ENCODE data around the gene XAB2. TPM values are rescaled to one million over a fixed set of nuclear protein-coding genes. Genes with fewer than 3 reads are reported as not detected.

XAB2 gene
- total and polyA plus RNA-seq, 2 donors (not counting 3 experiments of a cell fraction or from before 2014, with no cell fraction given), result 37.3 to 47.6 TPM

GRCh38 chr19:7665076-7665475 lies 35.7 kb upstream of the XAB2 start:
- BruUV-seq (replicated peaks), result no TSS peak
- ChIA-PET CTCF (interaction anchor here (1.0 kb wide), 1 partner anchor 16 kb away, joined by 3 read pairs; the partner anchor contains the start of gene TRAPPC5), POLR2A (no interaction called here)
- H3K4me2 ChIP-seq (ENCODE audit: insufficient read depth, low read length), result no peak overlapping the region
- no peaks in the 10 kb centered on the region for H4K20me1 ChIP-seq (replicated peaks; ENCODE audit: control insufficient read depth, extremely low read depth, insufficient read depth, low read length)
- H3K9me3 ChIP-seq (replicated peaks; ENCODE audit: control insufficient read depth, insufficient read depth, low read length), result no peaks in the 10 kb centered on the region
- intact Hi-C loops (cut with micrococcal nuclease) (no loop called here), dilution Hi-C loops (cut with MboI; ENCODE audit: extremely low pct_ligation_motif_present, low sequenced_read_pairs) (no loop called here)
- no peaks in the 10 kb centered on the region for H3K9me1 ChIP-seq (replicated peaks; ENCODE audit: control insufficient read depth, extremely low read depth, insufficient read depth, low read length)
- no peak for DNase-seq (ENCODE audit: low read depth, low spot score)
- no peak for FAIRE-seq
- no peaks in the 10 kb centered on the region for H3K4me1 ChIP-seq (ENCODE audit: control insufficient read depth, extremely low read depth, insufficient read depth, low read length)
- H3K4me3 ChIP-seq (replicated peaks in 1 of 3; ENCODE audit: insufficient read depth in 1 of 3, low read depth in 1 of 3, low read length in 3 of 3), result no peak overlapping the region
- TF ChIP-seq MYC (IDR thresholded peaks at IDR 0.05; ENCODE audit: low read depth, low read length) (no peak), GATA2 (IDR thresholded peaks at IDR 0.05; ENCODE audit: insufficient read depth, insufficient read length, low read depth, low read length) (no peak), CTCF (IDR thresholded peaks at IDR 0.05; ENCODE audit: extremely low read depth in 1 of 2, insufficient read depth in 1 of 2, low read depth in 1 of 2, low read length in 2 of 2) (no peak), EZH2 (IDR thresholded peaks at IDR 0.05; ENCODE audit: borderline replicate concordance, low read depth, low read length, severe bottlenecking) (no peak), FOS (IDR thresholded peaks at IDR 0.05; ENCODE audit: borderline replicate concordance, insufficient read depth, low read length) (no peak), POLR2AphosphoS5 (IDR thresholded peaks at IDR 0.05; ENCODE audit: insufficient read depth, low read depth, low read length) (no peak), JUN (IDR thresholded peaks at IDR 0.05; ENCODE audit: borderline replicate concordance, insufficient read depth, insufficient read length, low read depth) (no peak), POLR2A (IDR thresholded peaks at IDR 0.05; ENCODE audit: low read depth, low read length) (no peak), MAX (IDR thresholded peaks at IDR 0.05; ENCODE audit: insufficient read depth, insufficient read length) (no peak)
- no peaks in the 10 kb centered on the region for H3K36me3 ChIP-seq (ENCODE audit: control insufficient read depth in 2 of 2, extremely low read depth in 1 of 2, insufficient read depth in 2 of 2, low read length in 2 of 2)
- H3K9ac ChIP-seq (replicated peaks; ENCODE audit: extremely low read depth, insufficient read depth, low read length), result no peak overlapping the region
- H3K79me2 ChIP-seq (ENCODE audit: control insufficient read depth, insufficient read depth, low read length), result no peaks in the 10 kb centered on the region
- H2AFZ ChIP-seq (ENCODE audit: low read depth, low read length), result no peak overlapping the region
- H3K27me3 ChIP-seq (ENCODE audit: control insufficient read depth in 2 of 2, insufficient read depth in 2 of 2, low read length in 2 of 2), result peaks cover 7 to 8% of the 10 kb centered on the region in 2 experiments
- no peak overlapping the region for H3K27ac ChIP-seq (ENCODE audit: insufficient read depth, low read depth, low read length)

Measured in endothelial cell of umbilical vein (primary cell).